HG02759 (cell line): ENCODE data around the gene CACNA1B.
"Not testable (repeated sequence)": the region's sequence is repeated elsewhere in the genome, so short reads cannot be mapped to it uniquely, and the experiment has no call there.

Experiments used
- ATAC-seq: cut with Tn5 transposase; IDR thresholded peaks from one replicate; pipeline ENCODE4 v1.9.1; 2021; ENCODE audit warnings: mild to moderate bottlenecking, moderate library complexity; ENCODE audit not compliant: unreplicated experiment

Gene CACNA1B

DNA sequence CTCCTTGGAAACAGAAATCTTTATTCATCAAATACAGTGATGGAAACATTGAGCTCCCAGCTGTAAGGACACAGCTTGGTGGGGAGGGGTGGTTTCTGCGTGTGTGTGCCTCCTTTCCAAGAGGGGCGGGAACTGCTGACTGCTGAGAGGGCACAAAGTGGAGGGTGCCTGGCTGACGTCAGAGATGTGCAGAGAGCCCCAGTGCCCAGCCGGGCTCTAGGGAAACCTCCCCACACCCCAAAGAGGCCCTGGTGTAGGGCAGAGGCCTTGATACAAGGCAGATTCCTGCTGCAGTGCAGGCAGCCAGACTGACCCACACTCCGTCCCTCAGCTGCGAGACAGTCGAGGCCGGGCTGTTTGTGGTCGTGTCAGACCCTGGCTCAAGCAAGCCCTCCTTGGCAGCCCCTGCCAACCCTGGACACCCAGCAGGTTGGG lies 191.0 kb downstream of the CACNA1B start:
- ATAC-seq: no peak

DNA sequence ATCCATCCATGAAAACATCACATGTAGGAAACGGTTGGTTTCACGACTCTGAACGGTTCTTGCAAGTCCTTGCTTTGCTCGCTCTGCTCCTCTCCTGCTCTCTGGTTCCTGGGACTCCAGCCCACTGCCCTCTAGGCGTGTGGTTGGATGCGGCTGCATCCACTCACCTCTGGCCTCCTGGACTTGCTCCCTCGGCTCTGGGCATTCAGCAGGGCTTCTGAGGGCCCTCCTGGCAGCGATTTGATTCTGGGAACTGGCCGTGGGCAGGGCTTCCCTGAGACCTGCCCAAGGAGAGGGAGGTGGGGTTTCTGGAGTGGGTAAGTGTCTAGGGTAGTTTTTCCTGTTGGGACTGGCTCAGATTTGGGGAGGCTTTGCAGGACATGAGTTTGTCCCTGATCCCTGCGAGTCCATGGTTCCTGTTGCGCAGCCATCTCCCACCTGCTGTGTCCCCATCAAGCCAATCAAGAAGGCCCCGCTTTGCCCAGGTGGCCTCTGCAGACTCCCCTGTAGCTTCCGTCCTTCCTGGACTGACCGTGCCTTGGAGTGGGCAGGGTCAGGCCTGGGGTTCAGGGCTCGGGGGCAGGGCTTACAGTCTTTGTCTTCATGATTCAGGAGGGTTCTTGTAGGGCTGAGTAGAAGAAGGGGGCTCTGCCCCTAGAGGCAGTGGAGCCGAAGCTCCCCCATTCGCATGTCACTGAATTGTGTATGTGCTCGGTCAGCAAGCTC lies 192.3 kb downstream of the CACNA1B start:
- ATAC-seq: no peak

DNA sequence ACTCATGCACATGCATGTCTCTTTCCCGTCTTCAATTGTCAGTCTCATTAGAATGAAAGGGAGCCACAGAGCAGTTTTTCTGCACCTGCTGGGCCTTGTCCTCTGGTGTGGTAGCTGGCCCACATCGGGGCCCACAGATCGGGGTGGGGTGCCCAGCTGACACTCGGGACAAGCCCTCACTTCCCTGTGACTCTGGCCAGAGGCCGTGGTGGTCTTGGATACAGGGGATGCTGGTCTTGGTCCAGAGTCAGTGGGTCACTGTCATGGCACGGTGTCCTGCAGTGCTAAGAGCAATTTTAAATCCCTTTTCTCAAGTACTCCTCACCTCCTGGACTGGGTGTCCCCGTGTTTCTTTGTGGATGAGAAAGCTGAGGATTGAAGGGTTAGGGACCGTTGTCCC lies 193.2 kb downstream of the CACNA1B start:
- no peak for ATAC-seq

DNA sequence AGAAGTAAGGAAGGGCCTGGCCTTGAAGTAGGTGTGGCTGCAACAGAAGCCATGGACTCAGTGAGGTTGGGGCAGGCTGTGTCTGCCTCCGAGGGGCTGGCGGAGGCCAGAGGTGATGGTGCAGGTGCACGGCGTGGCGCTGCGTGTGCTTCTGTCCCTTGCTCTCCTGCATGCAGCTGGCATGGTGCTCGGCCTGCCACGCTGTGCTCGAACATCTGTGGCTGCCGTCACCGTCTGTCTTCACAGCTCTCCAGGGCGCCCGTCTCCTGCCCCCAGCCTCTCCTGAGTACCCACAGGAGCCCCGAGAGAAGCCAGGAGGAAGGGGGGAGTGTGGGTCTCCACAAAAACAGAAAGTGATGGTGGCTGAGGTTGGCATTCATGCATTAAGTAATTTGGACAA lies 193.7 kb downstream of the CACNA1B start:
- no peak for ATAC-seq

DNA sequence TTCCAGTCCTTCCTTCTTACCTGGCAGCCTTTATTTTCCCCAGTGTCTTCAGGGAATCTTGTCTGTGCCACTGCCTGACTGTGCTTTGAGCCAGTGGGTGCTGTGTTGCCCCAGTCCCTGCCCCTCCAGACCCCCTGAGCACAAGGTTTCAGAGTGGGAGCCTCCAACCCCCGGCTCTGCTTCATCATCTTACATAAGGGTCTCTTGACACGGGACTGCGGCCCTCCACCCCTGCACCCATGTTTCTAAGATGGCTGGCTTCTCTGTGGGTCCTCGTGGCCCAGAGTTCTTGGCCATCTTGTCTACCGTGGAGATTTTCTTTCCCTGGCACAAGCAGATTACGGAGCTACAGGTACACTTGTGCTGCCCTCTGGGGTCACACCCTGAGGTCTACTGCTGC lies 194.1 kb downstream of the CACNA1B start:
- ATAC-seq: no peak

DNA sequence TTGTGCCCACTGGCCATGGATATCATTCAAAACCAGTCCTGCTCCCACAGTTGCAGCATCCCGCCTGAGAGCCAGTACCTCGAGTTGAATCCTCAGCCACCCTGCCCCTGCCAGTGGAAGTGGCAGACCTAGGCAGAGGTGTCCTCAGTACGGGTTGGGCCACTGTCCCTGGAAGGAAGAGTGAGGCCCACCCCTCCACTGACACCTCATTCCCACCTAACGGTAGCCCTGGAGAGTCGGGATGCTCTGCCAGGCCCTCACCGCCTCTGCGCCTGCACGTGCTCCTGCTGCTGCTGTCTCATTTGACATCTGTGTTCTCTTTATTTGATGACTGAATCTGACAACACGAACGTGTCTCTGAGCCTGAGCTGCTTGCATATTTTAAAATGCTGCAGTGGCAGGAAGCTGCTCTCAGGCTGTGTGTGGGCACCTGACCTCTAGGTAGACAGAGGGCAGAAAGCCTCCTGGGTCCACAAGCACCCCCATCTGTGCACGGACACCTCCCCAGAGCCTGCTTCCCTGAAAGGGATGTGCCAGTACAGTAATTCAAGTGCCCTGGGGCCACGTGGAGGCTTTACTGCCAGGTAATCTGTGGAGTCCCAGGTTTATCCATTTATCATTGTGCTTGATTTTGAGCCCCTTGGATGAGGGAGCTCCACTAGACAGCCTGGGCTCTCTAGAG lies 194.7 kb downstream of the CACNA1B start:
- no peak for ATAC-seq

DNA sequence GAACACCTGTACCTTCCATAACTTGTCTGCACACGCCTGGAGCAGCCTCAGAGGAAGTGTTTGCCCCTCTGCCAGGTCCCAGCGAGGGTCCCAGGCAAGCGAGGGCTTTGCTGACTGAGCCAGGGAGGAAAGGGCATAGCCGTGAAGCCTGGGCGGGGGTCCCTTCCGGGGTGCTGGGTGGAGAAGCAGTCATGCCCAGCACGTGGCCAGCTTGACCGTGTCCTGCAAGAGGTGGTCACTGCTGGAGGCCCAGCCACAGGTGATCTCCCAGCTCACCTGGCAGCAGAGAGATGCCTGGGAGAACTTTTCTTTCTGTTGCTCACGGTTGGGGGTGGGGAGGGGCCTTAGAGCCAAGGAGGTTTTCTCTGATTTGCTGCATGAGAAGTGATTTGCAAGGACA lies 195.3 kb downstream of the CACNA1B start:
- ATAC-seq: no peak

DNA sequence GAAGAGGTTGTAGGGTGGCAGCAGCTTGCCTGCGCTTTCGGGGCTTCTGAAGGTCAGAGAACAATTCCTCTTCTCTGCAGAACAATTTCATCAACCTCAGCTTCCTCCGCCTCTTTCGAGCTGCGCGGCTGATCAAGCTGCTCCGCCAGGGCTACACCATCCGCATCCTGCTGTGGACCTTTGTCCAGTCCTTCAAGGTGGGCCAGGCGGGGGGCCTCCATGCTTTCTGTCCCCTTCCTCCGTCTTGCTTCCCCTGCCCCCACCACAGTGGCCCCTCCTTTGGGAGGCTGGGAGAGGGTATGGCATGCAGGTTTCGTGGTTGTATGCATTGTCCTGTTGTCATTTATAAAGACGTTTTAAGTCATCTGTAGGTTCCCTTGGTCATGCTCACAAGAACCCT lies 195.8 kb downstream of the CACNA1B start:
- no peak for ATAC-seq

DNA sequence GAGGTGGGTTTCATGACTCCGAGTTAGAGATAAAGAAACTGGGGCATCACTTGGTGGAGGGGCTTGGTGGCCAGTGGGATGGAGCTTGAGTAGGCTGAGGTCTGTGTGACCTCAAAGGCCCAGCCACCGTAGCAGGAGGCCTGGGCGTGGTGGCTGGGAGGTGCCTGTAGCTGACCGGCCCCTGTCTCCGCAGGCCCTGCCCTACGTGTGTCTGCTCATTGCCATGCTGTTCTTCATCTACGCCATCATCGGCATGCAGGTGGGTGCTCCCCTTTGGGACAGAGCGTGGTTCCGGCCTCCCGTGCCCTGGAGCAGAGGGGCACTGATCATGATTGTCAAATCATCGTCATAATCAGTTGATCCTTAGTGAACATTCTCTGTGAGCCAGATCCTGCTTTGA lies 196.2 kb downstream of the CACNA1B start:
- no peak for ATAC-seq

DNA sequence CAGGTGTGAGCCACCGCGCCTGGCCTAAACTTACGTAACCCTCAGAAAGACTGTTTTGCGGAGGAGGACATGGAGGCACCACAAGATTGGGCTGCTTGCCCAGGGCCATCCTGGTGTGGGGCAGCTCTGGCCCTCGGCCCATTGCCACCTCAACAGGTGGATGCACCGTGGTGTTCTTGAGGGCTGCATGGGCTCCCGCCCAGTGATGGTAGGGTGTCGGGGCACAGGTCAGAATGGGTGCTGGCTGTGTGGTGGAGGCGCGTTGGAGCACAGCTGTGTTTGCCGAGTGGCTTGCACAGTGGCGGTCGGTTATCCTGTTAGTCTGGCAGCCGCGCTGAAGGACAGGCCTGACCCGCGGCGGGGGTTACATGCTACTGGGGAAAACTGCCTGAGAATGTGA lies 196.9 kb downstream of the CACNA1B start:
- no peak for ATAC-seq

DNA sequence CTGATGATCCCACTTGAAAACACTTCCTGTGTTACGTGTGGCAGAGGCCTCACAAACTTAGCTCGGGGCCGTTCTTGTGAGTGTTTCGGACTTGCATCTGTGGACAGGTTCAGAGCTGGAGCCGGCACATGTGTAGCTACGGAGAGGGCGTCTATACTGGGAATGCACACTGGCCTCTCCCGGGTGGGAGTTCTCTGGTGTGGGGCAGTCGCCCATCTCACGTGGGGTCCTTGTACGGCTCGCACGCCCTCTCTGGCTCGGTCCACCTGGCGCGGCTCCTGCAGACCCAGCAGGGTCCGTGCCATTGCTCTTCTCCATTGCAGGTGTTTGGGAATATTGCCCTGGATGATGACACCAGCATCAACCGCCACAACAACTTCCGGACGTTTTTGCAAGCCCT lies 197.9 kb downstream of the CACNA1B start:
- no peak for ATAC-seq

DNA sequence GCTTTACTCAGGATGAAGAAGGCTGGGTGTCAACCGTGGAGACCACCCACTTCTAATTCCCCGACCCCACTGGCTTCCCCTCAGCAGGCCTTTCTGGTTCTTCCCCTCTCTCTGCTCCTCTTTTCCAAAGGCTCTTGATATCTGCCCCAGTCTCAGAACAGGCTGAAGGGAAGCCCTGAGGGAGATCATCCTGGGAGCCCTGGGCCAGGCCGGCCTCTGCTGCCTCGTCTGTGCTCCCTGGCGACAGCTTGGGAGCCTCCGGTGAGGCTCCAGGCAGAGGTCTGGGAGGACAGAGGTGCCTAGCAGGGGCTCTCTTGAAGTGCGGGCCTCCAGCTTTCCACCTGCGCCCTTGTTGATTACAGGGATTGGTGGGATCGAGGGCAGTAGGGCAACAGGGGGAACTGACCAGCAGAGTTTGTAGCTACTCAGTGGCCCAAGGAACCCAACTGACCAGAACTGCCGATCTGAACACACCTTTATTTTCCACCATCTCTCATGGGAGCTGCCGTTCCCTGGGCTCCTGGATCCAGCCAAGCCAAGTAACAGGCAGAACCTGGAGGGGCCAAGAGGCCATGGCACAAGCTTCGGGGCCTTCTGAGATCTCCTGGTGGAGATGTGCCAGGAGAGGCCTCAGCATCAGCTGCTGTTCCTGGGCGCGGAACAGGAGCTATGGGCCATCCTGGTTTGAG lies 198.5 kb downstream of the CACNA1B start:
- no peak for ATAC-seq

DNA sequence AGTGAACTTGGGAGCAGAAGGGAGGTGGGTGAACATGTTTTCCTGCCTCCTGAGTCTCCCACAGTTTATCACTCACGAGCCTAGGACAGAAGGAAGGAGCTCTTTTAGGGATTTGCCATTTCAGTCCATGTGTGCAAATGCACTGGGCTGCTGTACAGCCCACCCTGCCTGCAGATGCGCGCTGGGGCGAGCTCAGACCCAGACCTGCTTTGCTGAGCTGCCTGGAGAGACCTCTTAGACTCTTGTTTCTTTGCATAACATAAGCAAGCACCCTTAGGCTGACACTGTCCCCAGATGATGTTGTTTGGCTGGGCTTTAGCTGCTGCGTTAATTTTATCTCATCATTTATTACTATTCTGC lies 199.0 kb downstream of the CACNA1B start:
- ATAC-seq: no peak

DNA sequence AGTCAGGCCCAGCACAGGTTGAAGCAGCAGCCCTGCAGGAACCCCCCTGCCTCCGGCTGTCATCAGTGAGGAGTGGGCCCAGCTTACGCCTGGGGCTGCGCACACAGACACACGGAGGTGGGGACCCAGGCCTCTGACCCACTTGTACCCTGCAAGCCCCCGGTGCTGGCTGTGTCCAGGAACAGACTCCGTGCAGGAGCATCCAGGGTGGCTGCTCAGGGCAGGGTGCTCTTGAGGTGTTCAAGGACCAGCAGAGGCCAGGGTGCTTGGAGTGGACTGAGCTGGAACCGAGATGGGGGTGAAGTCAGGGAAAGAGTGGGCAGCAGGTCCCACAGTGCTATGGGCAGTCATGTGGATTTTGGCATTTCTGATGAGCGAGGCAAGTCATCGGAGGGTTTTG lies 199.5 kb downstream of the CACNA1B start:
- no peak for ATAC-seq

DNA sequence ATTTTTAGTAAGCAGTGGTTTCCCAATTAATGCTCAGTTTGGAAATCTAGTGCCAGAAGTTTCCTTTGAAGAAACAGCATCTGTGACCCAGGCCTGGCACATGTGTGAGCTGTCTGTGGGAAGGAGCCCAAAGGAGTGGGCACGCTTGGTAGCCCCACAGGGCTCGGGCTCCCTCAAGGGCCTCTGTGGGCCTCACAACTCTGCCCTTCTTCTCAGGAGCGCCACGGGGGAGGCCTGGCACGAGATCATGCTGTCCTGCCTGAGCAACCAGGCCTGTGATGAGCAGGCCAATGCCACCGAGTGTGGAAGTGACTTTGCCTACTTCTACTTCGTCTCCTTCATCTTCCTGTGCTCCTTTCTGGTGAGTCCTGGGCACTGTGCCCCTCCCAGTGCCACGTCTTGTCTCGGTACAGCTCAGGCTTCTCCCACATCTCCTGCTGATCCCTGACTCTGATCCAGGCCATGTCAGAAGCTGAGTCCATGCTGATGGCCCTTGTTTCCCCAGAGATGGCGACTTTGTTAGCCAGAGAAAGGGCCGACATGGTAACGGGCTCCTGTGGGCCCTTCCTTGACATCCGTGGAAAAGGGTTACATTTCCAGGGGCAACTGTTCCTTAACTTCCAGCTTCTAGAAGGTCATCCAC lies 200.4 kb downstream of the CACNA1B start:
- ATAC-seq: no peak

DNA sequence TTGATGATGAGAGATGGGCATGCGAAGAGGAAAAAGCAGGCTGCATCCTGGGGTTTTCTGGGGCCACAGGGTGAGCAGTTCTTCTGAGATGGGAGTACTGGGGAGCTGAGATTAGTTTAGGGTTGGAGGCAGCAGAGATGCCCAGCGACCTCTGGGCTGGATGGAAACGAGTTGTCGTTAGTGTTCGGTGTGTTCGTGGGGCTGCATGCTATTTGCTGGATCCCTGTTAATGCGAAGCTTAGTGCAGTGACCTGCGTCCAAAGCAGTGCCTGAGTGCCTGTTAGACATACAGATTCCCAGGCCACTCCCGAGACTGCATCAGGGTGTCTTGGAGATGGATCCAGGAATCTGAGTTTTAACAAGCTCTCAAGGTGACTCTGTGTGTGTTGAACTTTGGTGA lies 201.3 kb downstream of the CACNA1B start:
- no peak for ATAC-seq

DNA sequence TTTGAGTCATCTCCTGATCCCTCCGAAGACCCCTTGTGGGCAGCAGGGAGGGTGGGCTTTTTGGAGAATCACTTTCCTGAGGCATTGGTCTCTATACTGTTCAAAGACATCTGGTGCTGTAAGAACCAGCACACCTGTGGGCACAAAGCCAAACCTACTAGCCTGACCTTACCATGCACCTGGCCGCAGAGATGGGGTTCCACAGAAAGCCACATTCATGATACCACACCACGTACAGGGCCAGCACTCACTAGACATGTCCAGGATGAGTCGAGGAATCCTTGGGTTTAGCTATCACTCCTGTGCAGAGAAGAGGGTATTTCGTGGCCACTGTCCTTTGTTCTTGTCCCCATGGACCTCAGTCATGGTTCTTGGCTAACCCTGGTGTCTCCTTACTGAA lies 203.4 kb downstream of the CACNA1B start:
- no peak for ATAC-seq

DNA sequence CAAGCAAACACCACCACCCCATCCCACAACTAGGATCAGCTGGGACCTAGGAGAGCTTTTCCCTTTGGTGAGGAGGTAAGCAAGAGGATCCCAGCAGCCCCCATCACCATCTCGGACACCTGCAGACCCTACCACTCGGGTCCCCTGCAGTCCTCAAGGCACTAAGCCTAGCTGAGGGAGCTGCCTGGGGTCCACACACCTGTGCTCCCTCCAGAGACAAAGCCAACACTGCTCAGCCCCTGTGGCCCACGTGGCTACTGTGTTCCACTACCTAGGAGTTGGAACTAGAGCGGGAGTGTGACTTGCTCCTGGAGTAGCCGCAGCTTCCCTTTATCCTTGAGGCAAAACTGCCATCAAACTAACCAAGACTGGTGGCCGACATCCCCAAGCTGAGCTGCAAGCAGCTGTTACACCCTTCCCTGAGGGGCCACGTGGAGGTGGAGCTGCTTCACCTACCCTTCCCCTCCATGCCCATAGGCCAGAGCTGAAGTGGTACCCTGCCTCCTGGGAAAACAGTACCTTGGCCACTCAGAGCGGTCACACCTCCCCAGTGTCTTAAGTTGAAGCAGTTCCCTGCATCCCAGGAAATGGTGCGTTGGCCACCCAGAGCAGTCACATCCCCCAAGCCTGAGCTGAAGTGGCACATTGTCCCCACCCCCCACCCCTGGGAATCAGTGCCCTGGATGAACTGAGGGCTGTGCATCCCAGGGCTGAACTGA lies 205.5 kb downstream of the CACNA1B start:
- ATAC-seq: no peak

DNA sequence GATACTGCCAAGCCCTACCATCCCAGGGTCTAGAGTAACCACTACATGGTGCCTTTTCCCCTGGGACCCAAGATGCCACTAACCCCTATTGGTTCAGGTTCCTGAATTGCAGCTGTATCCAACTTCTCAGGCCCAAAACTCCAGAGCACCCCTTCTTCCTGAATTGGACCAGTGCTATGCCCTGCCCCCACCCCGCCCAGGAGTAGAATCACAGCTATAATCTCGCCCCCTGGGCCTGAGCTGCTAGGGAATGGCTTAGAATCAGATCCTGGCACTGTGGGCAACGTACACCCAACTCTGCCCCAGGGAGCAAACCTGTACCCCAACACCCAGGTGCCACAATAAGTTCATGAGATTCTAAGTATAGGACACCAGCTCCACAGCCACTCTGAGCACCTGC lies 206.3 kb downstream of the CACNA1B start:
- no peak for ATAC-seq

DNA sequence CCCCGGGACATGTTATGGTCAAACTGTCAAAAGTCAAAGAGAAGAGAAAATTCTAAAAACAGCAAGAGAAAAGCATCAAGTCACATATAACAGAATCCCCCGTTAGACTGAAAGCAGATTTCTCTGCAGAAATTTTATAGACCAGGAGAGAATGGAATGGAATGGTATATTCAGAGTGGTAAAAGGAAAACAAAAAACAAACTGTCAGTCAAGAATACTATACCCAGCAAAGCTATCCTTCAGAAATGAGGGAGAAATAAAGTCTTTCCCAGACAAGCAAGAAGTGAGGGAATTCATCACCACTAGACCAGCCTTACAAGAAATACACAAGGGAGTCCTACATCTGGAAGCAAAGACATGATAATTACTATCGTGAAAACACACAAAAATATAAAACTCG lies 208.0 kb downstream of the CACNA1B start:
- ATAC-seq: no peak

DNA sequence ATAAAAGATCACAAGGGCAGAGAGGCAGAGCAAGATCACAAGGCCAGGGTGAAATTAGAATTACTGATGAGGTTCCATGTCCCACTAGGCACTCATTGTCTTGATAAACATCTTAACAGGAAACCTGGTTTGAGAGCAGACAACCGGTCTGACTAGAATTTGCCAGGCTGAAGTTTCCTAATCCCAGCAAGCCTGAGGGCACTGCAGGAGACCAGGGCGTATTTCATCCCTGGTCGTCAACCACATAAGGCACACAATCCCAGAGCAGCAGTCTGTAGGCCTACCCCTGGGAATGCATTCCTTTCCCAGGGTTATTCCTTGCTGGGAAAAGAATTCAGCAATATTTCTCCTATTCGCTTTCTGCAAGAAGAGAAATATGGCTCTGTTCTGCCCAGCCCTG lies 214.5 kb downstream of the CACNA1B start:
- ATAC-seq: not testable (repeated sequence)
